GM12864 (cell line): Measurements from ENCODE around the gene PYHIN1.

ENCODE experiments used
- DNase-seq: peaks from one replicate; pipeline ENCODE4 v3.0.0-alpha.2; 2011; ENCODE audit warnings: low read depth
- H3K4me3 ChIP-seq: 2 replicates; pipeline ENCODE4 v1.5.1; 2011; ENCODE audit warnings: mild to moderate bottlenecking, low read depth, low read length, control low read depth
- TF ChIP-seq, protein P1 (sequence below): IDR thresholded peaks from 2 replicates; pipeline ENCODE4 v1.5.1; 2011; ENCODE audit warnings: low read depth, mild to moderate bottlenecking, moderate library complexity, low read length, control low read depth, inconsistent platforms; ENCODE audit errors: missing control alignments

Gene PYHIN1

GRCh38 chr1:158932171-158932570 is 819 bp downstream of the PYHIN1 start:
- H3K4me3 ChIP-seq: no peak overlapping the region
- no peak for DNase-seq
- TF ChIP-seq, protein P1, sequence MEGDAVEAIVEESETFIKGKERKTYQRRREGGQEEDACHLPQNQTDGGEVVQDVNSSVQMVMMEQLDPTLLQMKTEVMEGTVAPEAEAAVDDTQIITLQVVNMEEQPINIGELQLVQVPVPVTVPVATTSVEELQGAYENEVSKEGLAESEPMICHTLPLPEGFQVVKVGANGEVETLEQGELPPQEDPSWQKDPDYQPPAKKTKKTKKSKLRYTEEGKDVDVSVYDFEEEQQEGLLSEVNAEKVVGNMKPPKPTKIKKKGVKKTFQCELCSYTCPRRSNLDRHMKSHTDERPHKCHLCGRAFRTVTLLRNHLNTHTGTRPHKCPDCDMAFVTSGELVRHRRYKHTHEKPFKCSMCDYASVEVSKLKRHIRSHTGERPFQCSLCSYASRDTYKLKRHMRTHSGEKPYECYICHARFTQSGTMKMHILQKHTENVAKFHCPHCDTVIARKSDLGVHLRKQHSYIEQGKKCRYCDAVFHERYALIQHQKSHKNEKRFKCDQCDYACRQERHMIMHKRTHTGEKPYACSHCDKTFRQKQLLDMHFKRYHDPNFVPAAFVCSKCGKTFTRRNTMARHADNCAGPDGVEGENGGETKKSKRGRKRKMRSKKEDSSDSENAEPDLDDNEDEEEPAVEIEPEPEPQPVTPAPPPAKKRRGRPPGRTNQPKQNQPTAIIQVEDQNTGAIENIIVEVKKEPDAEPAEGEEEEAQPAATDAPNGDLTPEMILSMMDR: no peak

GRCh38 chr1:158933621-158934020 is 2.3 kb downstream of the PYHIN1 start:
- H3K4me3 ChIP-seq: no peak overlapping the region
- no peak for DNase-seq

GRCh38 chr1:158939180-158939579 is 7.8 kb downstream of the PYHIN1 start:
- TF ChIP-seq, protein P1: no peak
- no peak overlapping the region for H3K4me3 ChIP-seq
- DNase-seq: no peak

More at GRCh38 chr1:158933621-158934020, 2.3 kb downstream of the PYHIN1 start:
- TF ChIP-seq, protein P1: no peak

DNA sequence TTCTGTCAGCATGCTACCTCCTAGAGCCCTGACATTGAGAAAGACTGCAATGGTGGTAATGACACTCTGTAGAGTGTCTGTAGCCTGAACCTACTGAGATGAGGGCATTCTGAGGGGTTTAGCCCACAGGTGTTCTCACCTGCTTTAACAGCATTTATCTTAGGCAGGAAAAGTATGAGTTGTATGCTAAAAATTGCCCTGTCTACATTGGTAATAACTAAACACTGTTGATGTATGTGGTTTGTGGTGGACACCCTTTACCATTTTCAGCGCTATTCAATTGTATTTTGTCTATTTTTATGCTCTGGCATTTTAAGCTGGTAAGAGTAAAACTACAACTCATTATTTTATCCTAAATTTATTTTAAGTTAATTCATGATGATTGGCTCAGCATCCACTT is 10.0 kb downstream of the PYHIN1 start:
- no peak for DNase-seq
- no peak overlapping the region for H3K4me3 ChIP-seq
- TF ChIP-seq, protein P1: no peak

- DNase-seq: no peak
- H3K4me3 ChIP-seq: no peak overlapping the region
- TF ChIP-seq, protein P1: no peak
Measured at GRCh38 chr1:158942490-158942889, 11.1 kb downstream of the PYHIN1 start.

DNA sequence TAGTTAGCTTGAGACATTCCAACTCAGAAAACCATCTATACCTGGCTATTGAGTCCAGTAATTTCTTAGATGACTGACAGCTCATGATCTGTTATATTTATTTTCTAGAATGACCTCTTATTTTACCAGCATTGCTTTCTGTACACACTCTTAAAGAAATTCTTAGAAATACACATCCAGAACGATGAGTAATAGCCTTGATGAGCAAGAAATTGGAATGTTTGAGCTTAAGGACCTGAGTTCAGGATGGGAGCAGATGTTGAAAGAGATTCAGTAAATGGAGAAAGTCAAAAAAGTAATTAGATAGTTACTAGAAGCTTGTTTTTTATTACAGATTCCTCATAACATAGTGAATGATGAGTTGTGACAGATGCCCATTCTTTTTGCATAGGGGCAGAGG is 11.7 kb downstream of the PYHIN1 start:
- DNase-seq: no peak
- TF ChIP-seq, protein P1: no peak
- no peak overlapping the region for H3K4me3 ChIP-seq

GRCh38 chr1:158945061-158945460 is 13.7 kb downstream of the PYHIN1 start:
- H3K4me3 ChIP-seq: no peak overlapping the region
- TF ChIP-seq, protein P1: no peak
- no peak for DNase-seq
